Glomerular endothelial cell (primary cell): ENCODE data around the gene ENPP3. TPM values are rescaled to one million over a fixed set of nuclear protein-coding genes. Genes with fewer than 3 reads are reported as not detected.
A peak's percentile ranks its signal among the peaks of the same experiment; 100 is the strongest.
"Not testable (repeated sequence)": the region's sequence is repeated elsewhere in the genome, so short reads cannot be mapped to it uniquely, and the experiment has no call there.

Source experiments
- DNase-seq: peaks from one replicate; pipeline ENCODE4 v3.0.0-alpha.2; 2011; ENCODE audit warnings: low read depth, low spot score; ENCODE audit errors: extremely low read depth
- total RNA-seq: library from RNA; depleted of rRNA; stranded (reverse); fragments of >200 nt; gene quantifications from 2 replicates; pipeline ENCODE4 v1.2.3, GENCODE V29; 2015

Gene ENPP3
- total RNA-seq, 1 donor from 2014 or later: not detected

GRCh38 chr6:131731224-131731623 lies 94.1 kb downstream of the ENPP3 start:
- no peak for DNase-seq

GRCh38 chr6:131733376-131734016 lies 96.4 kb downstream of the ENPP3 start:
- DNase-seq: peak; percentile 50

GRCh38 chr6:131736003-131736596 lies 99.0 kb downstream of the ENPP3 start:
- no peak for DNase-seq

- no peak for DNase-seq
Observed at GRCh38 chr6:131736811-131737210, 99.7 kb downstream of the ENPP3 start.

GRCh38 chr6:131739136-131739535 lies 102.0 kb downstream of the ENPP3 start:
- no peak for DNase-seq

- DNase-seq: no peak
Observed at GRCh38 chr6:131740161-131740560, 103.1 kb downstream of the ENPP3 start.

GRCh38 chr6:131741688-131742393 lies 104.7 kb downstream of the ENPP3 start:
- DNase-seq: no peak

GRCh38 chr6:131744432-131745287 lies 107.6 kb downstream of the ENPP3 start:
- no peak for DNase-seq

- DNase-seq: no peak
Observed at GRCh38 chr6:131745476-131745875, 108.4 kb downstream of the ENPP3 start.

- no peak for DNase-seq
Observed at GRCh38 chr6:131747821-131748353, 110.8 kb downstream of the ENPP3 start.

- DNase-seq: no peak
Observed at GRCh38 chr6:131749023-131749422, 111.9 kb downstream of the ENPP3 start.

GRCh38 chr6:131751012-131751715 lies 114.1 kb downstream of the ENPP3 start:
- not testable (repeated sequence) for DNase-seq

GRCh38 chr6:131754088-131754487 lies 117.0 kb downstream of the ENPP3 start:
- DNase-seq: no peak

GRCh38 chr6:131754715-131755567 lies 117.8 kb downstream of the ENPP3 start:
- no peak for DNase-seq

- no peak for DNase-seq
Observed at GRCh38 chr6:131755597-131755996, 118.5 kb downstream of the ENPP3 start.

GRCh38 chr6:131756039-131756438 lies 118.9 kb downstream of the ENPP3 start:
- DNase-seq: no peak

- no peak for DNase-seq
Observed at GRCh38 chr6:131758920-131759319, 121.8 kb downstream of the ENPP3 start.

GRCh38 chr6:131761060-131761761 lies 124.1 kb downstream of the ENPP3 start:
- no peak for DNase-seq

GRCh38 chr6:131761762-131762067 lies 124.6 kb downstream of the ENPP3 start:
- DNase-seq: no peak
